Stimulated activated CD4-positive, alpha-beta T cell treated with anti-CD3 and anti-CD28 coated beads, Interleukin-12 subunit alpha, Interleukin-12 subunit beta, amount 100 ng/mL, for 48 hours (primary cell): Measurements from ENCODE around the gene ANK3.
"Not testable (repeated sequence)": the region's sequence is repeated elsewhere in the genome, so short reads cannot be mapped to it uniquely, and the experiment has no call there.

Experiments used
- DNase-seq, 3 donors: peaks; one replicate each; pipeline ENCODE4 v3.0.0-alpha.2; 2020; ENCODE audit warnings: low read depth in 2 of 3, low spot score in 1 of 3

The ANK3 gene

DNA sequence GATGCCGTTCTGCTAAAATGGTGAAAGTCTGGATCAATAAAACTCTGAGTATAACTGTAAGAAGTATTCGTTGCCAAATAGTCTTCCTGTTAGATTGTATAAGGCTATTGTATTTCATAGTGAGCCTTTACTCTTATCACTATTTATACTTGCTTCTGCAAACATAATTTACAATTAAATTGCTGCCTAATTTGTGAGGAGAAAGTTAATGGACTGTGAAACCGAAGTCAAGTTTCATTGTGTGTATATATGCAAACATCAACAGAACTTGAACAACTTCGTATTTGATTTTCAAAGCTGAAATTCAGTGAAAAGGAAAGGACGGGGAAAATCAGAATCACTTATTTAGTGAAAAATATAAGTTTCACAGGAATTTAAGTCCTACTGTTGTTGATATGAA lies 347.4 kb downstream of the ANK3 start:
- no peak for DNase-seq

- DNase-seq: no peak
Observed at GRCh38 chr10:60041489-60042133, 348.1 kb downstream of the ANK3 start.

DNA sequence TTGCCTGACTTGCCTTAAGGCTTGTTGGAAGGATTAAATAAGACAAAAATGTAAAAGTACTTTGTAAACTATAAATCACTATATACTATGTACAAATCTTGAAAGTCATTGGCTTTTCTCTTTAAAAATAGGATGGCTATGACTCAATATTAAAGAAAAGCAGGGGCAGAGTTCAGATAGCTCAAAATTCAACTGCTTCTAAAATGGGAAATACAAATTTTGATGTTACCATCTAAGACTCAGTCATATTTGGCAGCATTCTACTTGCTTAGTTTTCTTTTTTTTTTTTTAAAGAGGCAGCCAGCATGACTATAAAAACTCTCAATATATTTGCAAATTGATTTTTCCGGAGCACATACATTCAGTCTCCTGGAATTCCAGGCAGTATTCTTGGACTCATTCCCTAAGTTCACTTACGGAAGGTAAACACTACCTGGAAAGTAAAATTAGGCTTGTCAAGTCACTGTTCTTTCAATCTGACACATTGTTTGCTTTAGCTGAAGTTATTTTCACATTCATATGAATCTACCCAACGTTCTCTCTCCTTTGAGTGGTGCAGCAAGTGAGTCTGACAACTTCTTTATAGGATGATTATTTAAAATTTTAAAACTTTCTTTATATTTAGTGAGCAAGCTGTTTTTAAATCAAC lies 349.5 kb downstream of the ANK3 start:
- no peak for DNase-seq

DNA sequence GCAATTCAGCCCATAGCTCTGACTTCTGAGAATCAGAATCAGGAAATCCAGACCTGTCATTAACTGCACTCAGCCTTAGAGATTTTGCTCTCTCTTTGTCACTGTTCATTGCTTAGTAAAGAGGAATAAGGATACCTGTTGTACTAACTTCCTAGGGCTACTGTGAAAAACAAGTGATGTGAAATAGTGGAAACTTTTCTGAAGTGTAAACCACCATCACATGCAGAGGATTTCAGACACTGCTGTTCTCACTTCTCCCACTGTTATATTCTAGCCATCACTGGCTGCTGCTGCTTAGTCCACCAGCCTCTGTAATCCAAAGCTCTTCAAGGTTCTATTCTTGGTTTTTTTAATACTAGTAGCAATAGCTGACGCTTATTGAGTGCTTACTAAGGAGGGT lies 353.7 kb downstream of the ANK3 start:
- DNase-seq: no peak

DNA sequence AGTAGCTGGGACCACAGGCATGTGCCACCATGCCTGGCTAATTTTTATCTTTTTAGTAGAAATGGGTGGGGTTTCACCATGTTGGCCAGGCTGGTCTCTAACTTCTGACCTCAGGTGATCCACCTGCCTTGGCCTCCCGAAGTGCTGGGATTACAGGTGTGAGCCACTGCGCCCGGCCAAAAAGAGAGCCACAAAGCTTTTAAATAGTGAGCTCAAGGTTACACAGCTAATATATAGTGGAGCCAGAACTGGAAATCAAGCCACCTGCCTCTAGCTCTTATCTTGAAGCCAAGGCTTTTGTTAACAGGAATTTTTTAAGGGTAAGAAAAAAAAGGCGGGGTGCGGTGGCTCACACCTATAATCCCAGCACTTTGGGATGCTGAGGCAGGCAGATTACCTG lies 354.3 kb downstream of the ANK3 start:
- not testable (repeated sequence) for DNase-seq

DNA sequence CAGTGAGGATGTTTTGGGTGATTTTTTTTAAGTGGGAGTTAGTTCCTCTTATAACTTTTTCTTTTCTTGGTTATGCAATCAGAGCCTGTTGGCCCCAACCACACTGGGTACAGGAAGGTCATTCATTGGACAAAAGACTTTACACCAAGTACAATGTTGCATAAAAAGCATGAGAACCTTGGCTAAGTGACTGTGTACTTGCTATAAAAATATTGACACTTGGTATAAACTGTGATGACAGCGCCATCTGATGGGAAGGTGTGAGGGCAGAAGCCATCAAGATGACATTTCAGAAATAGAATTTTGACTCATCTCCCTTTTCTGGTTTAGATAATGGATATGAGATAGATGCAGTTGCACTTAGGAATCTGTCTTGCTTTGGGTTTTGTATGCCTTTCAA lies 357.0 kb downstream of the ANK3 start:
- peak; percentile 8 to 60 (median 29) for DNase-seq

- no peak for DNase-seq
Observed at GRCh38 chr10:60031664-60032063, 358.0 kb downstream of the ANK3 start.

- DNase-seq: no peak
Observed at GRCh38 chr10:60031183-60031582, 358.5 kb downstream of the ANK3 start.

DNA sequence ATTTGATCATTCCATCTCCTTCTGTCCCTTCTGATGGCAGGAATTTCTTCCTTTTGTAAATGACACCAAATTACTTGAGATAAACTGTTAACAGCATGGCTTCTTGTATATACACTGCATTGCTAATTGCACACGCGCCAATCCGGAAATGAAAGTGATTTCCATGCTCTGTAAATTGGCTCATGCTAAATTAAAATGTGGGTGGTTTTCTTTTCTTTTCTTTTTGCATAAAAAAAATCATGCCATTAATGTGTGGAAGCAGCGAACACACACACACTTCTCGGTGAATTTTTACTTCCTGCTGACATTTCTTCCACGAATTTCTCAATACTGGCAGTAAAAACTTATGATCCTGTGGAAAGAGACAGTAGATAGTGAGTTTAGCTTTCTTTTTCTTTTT lies 360.2 kb downstream of the ANK3 start:
- no peak for DNase-seq

DNA sequence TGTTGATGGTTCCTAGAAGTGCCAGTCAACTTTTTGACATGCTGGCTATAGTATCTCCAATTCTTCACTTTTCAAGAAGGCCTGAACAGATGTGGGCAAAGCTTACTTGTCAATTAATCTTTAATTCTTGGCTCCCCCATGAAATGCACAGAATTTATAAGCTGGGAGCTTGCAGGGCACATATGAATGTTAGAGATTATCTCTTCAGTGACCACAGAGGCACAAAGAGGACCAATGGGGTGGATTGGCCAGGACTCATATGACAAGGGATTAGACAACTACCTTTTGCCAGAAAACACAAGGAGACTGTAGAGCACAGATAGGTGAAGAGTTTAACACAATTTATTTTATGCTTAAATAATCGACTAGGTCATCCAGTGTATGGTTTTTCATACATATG lies 361.6 kb downstream of the ANK3 start:
- no peak for DNase-seq

- DNase-seq: no peak
Observed at GRCh38 chr10:60025279-60025678, 364.4 kb downstream of the ANK3 start.

- DNase-seq: no peak
Observed at GRCh38 chr10:60024506-60024905, 365.2 kb downstream of the ANK3 start.

GRCh38 chr10:60023155-60023877 lies 366.4 kb downstream of the ANK3 start:
- no peak for DNase-seq

DNA sequence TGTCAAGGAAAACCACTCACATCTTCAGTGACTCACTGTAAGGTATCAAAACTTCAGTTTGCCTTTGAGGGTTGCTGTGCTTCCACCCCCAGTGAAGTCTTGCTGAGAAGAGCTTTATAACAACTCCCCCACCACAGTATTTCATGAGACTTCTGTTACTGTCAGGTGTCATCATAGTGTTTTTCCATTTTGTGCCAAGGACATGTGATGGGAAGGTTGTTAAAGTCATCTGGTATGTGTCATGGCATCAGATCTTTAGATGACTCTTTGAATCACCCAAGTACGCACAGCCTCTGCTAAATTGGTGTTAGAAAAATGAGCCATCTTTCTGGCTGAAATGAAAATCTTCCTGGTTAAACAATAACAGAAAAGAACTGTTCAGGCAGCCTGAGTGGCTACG lies 368.3 kb downstream of the ANK3 start:
- DNase-seq: no peak

DNA sequence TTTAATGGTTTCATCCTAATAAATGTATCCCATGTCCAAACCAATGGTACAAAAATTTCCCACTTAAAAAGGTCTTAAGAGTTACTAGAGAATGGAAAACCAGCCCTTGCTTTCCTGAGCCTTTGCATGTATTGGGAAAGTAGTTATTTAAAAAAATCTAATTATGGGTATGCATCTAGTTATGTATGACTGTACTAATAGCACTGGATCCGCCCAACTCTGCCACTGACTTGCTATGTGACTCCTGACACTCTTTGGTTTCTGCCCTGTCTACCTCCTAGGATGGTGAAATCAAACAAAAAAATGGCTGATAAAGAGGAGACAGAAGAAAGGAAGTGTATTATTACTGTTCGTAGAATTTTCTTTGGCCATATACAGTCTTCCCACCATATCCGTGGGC lies 372.9 kb downstream of the ANK3 start:
- no peak for DNase-seq

DNA sequence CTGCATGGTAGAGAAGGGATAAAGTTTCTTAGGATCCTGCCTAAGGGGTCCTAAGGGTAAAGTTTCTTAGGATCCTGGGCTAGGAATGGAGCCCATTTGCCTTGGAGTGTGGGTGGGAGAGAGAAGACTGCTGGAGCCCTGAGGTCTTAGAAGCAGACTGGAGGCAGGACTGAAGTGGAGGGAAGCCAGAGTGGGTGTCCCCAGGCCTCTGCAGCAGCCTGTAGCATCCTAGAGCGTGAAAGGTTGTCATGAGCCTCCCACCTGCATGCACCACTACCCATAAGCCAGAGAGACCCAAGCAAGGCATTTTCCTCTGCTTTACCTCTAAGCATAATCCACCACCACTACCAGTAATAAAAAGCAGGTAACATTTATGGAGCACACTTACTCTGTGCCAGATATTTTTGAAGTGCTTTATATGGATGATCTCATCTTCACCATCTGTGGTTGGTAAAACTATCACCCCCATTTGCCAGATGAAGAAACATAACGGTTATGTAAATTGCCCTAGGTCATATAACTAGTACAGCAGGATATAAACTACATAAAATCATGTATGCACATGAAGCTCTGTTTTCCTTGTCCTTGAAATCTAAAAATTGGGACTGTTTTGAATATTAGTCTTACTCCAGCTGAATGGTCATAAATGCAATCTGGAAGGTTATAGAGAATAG lies 379.8 kb downstream of the ANK3 start:
- no peak for DNase-seq

DNA sequence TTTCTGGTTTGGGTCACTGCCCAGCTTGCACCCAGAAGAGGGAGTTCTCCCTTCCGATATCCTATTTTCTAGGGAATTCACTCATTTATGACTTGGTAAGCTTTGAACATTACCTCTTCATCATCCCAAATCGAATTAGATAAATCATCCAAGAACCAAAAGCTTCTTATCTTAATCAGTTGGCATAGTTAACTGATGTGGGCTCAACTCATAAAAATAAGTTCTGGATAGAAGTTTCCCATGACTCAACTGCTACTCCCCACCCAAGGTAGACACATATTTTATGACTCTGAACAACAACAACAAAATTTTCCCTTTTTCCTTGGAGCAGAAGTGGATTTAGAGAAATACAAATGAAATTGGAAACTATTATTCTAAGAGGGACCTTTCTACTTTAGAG lies 380.4 kb downstream of the ANK3 start:
- no peak for DNase-seq

DNA sequence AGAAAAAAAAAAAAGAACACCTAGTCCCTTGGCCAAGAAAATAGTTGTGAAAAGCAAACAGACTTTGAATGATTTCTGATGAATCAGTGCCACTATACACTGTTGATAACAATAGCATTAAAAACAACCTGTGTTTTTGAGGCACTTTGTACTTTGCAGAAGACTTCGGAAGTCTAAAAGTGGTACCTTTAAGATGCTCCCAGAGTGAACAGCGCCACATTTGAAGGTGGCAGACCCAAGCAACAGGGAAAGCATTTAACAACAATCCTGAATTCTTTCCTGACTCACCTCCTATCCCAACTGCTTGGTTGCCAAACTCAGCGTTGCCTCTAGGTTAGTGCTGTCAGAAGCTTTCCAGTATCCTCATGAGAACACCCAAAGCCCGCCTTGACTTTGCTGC lies 380.9 kb downstream of the ANK3 start:
- no peak for DNase-seq

DNA sequence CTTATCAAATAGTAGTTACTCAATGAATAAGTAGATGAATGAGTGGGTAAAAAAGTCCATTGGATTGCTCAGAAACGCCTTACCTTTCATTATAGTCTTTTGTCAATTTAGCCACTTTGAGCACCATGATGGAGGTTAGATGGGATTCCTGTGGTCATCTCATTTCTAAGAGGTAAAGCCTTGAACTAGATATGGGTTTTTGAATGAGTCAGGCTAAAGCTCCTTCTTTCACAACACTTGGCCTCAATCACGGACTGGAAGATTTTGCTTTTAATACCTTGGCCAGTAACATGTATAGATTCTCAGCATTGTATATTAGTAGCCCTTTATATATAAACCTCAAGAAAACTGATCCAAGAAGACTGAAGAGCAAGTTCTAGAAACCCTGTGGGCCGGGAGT lies 383.6 kb downstream of the ANK3 start:
- DNase-seq: no peak

DNA sequence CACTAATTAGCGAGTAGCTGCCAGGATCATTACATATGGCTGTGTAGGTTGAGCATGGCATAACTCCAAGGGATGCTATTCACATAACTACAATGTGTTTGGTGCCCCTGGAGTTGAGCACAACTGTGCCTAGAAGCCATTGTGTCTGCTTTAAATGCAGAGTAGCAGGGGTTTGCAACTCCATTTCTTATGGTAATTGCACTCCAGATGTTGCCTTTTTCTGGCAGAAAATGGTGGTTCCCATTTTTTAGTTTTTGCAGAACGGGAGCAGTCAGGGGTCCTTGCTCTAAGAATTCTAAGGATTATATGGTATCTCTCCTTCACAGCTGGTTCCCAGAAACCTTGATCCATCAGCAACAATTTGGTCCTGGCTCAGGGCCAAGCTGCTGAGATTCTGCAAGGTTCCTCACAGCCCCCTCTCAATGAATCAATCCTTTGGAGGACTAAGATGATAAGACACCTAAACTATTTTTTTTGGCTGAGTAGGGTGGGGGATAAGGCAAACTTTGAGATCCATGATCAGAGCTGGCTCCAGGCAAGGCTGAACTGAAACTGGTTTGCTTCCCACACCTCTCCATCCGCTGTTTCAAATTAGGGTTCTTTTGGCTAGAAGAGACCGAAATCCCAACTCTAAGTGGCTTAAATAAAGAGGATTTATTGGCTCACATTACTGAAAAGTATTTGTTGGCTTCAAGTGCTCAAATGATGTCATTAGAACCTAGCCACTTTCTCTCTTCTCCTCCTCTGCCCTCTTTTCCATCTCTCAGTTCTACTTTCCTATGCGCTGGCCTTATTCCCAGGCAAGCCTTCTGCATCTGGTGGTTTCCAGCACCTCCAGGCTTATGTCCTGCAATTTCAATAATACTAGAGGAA lies 385.8 kb downstream of the ANK3 start:
- no peak for DNase-seq

GRCh38 chr10:60000747-60001146 lies 388.9 kb downstream of the ANK3 start:
- no peak for DNase-seq
